ENCODE data around the gene PDLIM5.
"Not testable (repeated sequence)": the region's sequence is repeated elsewhere in the genome, so short reads cannot be mapped to it uniquely, and the experiment has no call there.

The PDLIM5 gene

DNA sequence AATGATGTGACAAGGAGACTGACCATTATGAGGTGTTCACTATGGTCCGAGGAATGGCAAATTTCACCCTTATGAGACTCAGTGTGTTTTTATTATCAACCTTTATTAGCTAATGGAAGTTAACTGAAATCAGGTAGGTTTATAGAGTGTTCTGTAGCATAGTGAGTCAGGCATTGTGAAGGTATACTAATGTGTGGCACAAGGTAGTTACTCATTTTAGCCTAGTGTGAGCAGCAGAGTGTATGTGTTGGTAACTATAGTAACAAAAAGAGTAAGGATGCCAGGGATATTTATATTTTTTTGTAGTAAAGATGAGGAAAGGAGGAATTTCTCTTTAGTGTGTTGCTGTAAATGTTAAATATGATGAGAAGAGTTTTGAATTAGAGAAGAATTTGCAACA is 12.0 kb downstream of the PDLIM5 start:
- no peak for DNase-seq

DNA sequence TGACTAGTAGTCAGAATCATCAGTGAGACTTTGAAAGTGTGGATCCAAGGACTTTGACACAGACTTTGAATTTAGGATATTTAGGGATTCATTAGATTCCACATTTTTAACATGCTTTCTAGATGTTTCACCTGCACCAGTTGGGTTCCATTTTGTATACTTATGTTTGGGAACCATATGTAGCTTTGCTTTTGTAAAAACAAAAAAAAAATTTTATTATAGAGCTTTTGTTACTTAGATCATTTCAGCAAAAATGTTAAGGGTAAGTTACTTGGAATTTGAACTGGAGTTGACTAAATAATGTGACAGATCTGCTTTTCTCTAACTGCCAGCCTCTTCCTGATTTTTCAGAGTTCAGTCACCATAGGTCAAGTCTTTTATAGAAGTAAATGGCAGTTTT is 14.6 kb downstream of the PDLIM5 start:
- no peak for DNase-seq

DNA sequence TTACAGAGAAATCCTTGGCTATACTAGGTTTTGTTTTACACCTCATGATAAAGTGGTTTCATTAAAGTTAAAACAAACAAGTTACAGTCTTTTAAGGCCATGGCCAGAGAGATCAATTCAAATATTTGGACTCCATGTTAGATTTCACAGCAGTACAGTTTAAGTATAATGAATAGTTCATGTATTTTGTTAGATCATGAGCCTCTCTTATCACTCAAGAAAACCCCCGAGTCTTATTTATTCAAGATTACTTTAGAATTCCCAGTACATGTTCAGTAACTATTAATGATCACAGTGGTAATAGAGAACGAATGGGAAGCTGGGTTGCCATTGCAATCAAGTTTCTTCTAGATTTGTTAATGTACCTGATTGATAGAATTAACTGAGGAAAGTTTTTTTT is 15.2 kb downstream of the PDLIM5 start:
- no peak for DNase-seq

DNA sequence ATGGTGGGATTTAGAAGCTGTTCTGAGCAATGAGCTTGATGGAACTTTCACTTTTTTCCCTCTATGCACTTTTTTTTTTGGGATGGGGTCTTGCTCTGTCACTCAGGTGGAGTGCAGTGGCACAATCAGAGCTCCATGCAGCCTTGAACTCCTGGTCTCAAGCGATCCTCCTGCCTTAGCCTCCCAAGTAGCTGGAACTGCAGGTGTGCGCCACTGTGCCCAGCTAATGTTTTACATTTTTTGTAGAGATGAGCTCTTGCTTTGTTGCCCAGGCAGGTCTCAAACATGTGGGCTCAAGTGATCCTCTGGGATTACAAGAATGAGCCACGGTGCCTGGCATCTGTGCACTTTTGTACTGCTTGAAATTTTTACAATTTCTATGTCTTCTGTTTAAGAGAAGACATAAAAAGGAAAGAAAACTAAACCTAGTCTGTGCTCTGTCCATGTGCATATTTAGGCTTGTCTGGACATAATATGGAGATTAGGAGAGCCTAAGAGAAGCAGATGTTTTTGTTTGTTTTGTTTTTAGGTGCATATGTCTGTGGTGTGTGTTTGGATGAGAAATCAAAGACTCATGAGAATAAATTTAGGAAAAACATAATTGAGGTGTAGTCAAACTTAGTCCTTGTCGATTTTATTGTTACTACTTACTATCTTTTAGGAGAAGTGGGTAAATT is 16.5 kb downstream of the PDLIM5 start:
- DNase-seq: no peak

DNA sequence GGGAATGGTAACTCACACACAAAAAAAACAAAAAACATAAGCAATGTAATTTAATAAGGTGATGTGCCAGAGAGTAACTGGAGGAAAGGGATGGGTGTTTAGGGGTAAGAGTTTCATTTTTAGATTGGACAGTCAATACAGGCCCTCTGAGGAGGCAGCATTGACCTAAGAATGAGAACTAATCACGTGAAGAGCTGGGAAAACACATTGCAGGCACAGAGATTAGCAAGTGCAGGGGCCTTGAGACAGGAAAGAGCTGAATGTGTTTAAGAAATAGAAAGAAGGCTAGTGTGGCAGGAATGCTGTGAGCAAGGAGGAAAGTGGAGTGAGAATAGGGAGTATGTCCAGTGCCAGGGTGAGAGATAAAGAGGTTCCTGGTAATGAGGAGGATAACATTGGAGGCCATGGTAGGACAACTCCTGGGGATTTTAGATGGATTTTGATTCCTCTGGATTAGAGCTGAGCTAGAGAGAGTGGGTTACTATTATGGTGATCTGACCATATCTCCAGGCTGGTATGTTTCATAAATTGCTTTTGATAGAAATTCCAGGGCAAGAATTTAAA is 17.6 kb downstream of the PDLIM5 start:
- DNase-seq: no peak

DNA sequence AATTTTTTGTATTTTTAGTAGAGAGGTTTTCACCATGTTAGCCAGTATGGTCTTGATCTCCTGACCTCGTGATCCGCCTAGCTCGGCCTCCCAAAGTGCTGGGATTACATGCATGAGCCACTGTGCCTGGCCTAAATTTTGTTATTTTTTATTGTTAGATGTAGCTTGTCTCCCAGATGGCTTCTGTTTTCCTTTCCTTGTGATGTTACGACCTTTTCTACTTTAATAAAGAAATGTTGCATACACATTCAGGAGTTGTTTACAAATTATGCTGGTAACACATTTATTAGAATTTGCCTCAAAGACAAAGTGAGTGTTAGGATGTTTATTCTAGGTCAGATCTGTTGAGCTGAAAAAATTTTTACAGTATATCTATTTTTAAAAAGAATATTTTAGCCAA is 18.4 kb downstream of the PDLIM5 start:
- no peak for DNase-seq

DNA sequence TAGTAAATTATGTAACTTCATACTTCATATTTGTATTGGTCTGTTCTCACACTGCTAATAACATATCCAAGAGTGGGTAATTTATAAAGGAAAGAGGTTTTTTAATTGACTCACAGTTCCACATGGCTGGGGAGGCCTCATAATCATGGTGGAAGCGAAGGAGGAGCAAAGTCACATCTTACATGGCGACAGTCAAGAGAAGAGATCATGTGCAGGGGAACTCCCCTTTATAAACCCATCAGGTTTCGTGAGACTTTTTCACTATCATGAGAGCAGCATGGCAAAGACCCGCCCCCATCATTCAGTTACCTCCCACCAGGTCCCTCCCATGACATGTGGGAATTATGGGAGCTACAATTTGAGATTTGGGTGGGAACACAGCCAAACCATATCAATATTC is 19.0 kb downstream of the PDLIM5 start:
- DNase-seq: not testable (repeated sequence)

DNA sequence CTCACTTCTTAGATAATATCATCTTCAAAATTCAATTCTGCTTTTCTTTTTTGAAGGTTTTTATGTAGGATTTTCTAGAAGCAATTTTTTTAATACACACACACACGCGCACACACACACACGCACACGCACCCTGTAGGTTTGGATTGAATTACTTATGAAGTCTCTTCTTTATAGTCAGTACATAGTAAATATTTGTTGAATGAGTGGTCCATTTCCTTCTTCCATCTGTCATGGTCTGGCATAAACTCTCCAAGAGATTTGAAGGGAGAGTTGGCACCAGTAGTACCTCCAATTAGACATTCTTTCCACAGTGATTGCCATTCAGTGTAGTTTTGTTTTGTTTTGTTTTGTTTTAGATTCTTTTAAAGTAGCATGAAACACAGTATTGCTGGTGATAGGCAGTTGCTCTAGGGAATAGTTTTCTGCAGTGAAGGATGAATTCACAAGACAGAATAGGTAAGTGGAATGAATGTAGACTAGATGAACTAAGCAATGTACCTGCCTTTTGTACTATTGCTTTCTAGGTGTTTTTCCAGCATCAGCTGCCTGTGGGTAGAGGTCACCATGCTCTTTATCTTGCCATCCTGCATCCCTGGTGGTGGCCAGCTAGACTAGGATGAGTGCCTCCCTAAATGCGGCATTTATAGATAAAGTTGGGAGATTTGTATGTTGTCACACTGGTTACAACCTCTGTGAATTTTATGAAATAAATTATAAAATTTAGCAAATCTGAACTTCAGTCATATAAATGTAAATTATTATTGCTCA is 20.5 kb downstream of the PDLIM5 start:
- DNase-seq: peak; percentile 27

DNA sequence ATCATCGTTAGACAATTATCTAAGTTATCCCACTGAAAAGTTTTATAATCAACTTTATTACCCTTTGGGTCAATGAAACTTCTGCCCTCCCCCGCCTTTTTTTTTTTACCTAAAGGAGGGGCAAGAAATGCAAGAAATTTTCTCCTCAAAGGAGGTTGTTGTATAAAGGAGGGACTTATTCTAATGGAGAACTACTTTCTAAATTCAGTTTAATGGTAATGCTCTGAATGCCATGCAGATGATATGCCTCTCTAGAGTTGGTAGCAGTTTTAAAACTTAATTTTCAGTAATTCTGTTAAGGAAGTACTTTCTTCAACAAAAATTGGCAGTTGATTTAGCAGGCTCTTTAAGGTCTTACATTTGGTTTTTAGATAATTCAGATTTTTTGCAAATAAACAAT is 23.3 kb downstream of the PDLIM5 start:
- no peak for DNase-seq

DNA sequence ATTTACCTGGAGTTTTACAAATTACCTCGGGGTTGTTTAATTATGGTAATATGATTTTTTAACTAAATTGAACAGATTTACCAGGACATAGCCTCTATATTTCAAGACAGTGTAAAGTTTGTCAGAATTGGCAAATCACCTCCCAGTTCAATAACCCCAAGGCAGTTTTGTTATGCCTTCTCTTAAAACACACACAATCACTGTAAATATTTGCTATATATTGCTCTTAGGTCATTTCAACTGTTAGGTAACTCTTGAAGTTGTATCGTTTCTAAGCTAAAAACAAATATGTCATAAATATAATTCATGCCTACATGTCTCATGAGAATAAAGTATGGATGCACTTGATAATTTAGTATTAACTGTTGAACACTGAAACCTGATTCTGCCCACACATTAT is 24.1 kb downstream of the PDLIM5 start:
- no peak for DNase-seq

DNA sequence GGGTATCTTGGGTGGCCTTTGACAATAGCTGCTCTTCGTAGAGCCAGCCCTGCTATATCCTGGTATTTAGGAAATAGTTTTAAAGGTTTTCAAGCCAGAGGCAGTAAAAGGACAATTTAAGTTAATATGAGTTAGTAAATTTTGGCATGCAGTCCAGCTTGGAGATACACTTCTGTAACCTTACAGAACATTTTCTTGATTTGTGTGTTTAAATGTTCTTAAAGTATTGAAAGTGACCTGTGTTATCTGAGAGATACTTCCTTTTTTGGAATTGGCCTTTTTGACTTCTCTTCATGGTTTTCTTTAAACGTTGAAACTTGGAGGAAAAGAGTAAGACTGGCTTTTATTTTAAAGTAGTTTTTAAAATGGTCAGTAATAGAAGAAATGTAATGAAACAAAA is 25.5 kb downstream of the PDLIM5 start:
- no peak for DNase-seq

DNA sequence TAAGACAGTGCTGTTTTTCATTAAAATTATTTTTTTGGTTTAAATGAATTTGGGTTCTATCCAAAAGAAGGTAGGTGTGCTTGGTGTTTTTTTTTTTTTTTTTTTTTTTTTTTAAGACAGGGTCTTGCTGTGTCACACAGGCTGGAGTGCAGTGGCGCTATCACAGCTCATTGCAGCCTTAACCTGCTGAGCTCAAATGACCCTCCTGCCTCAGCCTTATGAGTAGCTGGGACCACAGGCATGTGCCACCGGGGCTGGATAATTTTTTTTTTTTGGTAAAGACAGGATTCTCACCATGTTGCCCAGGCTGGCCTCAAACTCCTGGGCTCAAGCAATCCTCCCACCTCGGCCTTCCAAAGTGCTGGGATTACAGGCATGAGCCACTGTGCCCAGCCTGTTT is 27.1 kb downstream of the PDLIM5 start:
- not testable (repeated sequence) for DNase-seq

DNA sequence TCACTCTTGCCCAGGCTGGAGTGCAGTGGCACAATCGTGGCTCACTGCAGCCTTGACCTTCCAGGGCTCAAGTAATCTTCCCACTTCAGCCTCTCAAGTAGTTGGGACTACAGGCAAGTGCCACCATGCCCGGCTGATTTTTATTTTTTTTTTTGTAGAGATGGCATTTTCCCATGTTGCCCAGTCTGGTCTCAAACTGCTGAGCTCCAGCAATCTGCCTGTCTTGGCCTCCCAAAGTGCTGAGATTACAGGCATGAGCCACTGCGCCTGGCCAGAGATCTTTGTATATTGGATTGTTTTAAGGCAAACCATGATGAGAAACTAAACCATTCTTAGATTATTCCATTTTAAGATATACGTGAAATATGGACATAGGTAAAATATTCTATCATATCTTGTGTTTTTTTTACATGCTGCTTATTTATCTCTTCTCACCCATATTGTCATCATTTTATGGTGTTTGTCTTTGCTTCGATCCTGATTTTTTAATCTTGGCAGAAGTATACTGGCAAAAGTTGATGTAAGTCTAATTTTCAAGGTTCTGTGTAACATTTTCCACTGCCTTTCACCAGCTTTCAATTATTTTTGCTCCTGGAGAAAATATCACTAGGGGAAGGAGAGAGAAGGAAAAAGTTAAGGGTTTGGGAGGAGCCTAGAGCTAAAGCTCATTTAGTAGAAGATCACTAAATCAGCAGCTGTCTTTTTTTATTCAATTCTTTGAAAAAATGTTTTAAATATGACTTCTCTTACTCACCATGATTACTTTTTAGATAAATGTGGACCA is 27.8 kb downstream of the PDLIM5 start:
- no peak for DNase-seq

DNA sequence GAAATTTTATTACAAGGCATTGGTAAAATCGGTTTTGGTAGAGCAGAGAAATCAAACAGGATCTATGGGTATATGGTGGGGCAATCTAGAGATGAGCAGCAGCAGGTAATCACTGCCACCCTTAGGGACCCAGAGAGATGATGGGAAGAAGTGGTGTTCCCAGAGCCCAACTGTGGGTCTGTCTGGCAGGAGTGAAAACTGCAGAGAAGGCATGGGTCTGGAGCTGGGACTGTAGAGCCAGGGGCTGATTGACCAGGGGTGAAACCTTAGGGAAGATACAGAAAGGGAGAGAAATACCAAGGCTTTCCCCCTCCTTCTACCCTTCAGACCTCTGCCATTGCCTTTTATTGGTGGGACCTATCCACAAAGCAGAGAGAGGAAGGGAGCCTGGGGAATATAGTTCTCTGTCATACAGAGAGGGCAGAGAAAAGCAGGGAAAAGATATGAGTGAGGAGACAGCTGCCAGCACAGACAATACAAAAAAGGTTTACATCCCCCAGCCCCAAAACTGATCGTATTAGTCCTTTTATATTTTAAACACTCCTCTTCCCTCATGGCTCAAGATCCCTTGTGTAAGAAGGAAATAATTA is 28.7 kb downstream of the PDLIM5 start:
- DNase-seq: no peak

DNA sequence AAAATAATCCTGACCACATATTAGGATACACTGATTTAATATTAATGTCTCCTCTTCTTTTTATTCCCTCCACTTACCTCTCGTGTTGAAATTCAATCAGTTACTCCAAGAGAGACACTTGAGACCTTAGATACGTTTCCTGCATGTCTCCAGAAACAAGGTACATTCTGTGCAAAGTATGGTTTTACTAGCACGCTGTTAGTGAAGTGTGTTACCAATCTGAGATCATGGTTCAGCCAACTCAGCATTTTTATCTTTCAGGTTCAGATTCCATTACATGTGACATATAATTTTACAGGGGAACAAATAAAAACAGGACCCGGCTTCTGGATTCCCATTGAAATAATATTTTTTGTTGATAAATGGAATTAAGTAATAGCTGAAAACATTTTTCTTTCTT is 32.2 kb downstream of the PDLIM5 start:
- no peak for DNase-seq

DNA sequence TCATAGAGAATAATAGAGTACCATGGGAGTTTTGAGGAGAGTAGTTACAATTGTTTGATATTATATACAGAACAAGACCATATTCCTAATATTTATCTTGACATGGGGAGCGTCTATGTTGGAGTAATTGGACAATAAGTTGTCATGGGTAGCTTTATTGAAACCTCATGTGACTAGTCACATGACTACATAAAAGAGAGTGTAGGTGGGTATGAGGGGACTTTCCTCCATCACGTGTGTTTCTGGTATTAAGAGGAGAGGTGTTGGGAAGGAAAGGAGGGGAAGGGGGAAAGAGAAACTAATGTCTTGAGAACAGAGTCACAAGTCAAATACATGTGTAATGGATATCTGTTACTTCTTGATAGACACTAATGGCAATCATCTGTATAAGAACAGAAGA is 33.1 kb downstream of the PDLIM5 start:
- no peak for DNase-seq

DNA sequence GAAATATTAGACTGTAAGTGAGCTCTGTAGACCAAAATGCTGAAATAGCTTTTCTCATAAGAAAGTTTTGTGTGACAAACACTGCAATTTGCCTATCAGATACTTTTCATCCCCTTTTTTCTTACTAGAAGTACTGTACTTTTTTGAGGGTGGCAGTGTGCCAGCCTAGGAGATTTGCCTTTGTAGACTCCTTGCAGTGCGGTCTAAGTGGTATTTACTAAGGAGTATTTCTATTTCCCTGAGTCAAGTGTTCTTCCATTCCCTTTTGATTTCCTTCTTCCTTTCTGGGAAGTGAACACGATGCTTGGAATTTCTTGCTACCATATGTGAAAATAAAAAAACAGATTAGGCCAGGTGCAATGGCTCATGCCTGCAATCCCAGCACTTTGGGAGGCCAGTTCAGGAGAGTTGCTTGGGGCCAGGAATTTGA is 34.6 kb downstream of the PDLIM5 start:
- DNase-seq: no peak

DNA sequence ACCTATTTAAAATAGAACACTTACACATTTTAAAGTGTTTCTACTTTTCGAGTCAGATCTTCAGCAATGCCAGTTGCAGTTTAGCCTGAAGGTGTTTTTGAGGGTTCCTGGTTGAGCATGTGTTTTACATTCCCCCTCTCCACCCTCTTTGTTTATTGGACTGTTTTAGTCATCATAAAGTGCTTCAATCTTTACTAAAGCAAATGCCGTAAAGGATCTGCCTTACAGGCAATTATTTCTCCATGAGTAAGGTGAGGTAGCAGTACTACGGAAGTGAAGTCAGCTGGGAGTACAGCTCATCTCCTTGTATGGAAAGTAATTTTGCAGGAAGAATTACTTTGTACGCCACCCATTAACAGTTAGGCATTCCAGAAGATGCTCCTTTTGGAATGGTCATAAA is 36.9 kb downstream of the PDLIM5 start:
- DNase-seq: no peak

DNA sequence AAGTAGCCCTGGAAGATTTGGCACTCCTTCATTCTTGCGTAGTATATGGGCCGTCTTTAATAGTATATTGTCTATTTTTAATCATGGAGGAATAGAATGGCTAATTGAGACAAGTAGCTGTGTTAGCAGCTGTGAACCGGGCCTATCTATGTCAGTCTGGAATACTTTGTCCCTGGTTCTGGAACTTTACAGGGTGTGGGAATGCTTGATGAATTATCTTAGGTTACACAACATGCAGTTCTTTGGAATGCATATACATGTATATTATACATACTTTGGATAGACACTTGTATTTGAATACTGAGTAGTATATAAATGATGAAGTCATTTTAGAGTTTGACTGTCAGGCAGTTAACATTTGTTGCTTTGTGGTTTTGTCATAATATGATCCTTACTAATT is 37.4 kb downstream of the PDLIM5 start:
- no peak for DNase-seq

DNA sequence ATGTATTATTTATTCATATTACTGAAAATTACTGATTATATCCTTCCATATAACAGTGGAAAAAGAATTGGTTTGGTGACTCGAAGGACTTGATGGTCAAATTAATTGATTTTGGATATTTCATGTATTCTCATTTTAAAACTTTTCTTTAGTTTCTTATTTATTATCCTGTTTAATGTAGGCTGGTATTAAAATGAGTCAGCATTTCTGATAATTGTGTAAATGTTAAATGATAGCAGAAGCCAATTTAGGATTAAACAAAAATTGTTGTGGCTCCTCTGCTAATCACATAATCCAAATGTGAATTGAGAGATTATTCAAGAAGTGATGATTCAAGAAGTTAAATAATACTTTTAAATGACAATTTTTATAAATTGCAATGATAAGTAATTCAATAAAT is 38.7 kb downstream of the PDLIM5 start:
- DNase-seq: no peak

DNA sequence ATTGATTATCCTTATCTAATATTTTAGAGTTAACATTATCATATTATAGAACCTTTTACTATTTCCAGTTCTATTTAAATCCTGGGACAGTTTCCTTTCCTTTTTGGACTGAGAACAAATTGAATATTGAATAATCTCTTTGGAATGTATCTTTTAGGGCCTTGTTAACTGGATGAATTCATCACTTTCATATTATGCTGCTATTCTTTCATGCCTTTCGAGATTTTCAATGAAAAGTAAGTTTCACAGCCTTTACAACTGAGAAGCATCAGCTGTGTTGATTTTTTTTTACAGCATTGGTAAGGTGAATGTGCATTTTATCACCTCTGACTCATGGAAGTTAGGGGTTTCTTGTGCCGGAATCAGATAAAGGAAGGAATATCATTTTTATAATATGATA is 39.6 kb downstream of the PDLIM5 start:
- no peak for DNase-seq

DNA sequence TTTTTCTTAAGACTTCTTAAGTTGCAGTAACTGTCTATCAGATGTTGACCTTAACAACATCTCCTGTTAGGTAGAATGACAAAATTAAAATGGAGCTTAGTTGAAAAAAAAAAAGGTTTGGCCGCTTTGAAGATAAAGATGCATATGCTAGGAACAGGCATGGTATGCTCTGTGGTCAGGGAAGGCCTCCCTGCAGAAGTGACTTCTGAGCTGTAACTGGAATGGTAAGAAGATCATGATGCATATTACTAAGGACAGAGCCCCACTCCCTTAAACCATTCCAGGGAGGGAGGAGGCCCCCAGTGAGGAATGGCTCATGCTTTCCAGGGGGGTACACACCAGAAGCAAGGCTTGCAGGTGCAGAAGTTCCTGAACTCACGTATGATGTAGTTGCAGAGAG is 43.7 kb downstream of the PDLIM5 start:
- no peak for DNase-seq

DNA sequence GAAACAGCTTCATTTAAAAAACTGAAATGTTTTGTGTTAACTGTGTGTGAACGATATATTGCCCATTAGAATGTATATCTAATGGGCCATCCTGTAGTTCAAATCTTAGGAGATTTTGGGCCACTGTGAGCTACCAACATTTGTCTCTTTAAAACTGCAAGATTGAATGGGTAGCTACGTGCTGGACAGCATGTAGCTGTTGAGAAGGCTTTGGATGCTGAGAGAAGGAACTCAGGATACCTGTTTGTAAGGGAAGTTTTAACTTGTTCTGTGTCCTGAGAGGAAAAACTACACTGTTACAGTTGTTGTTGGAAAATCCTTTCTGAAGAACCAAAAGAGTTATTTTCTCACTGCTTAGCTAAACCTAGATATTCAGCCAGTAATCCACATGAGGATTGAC is 45.9 kb downstream of the PDLIM5 start:
- DNase-seq: no peak
